ENCODE measurements around the gene KLHL2. TPM values are rescaled to one million over a fixed set of nuclear protein-coding genes. Genes with fewer than 3 reads are reported as not detected.
"Not testable (repeated sequence)": the region's sequence is repeated elsewhere in the genome, so short reads cannot be mapped to it uniquely, and the experiment has no call there.

The KLHL2 gene, protein sequence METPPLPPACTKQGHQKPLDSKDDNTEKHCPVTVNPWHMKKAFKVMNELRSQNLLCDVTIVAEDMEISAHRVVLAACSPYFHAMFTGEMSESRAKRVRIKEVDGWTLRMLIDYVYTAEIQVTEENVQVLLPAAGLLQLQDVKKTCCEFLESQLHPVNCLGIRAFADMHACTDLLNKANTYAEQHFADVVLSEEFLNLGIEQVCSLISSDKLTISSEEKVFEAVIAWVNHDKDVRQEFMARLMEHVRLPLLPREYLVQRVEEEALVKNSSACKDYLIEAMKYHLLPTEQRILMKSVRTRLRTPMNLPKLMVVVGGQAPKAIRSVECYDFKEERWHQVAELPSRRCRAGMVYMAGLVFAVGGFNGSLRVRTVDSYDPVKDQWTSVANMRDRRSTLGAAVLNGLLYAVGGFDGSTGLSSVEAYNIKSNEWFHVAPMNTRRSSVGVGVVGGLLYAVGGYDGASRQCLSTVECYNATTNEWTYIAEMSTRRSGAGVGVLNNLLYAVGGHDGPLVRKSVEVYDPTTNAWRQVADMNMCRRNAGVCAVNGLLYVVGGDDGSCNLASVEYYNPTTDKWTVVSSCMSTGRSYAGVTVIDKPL
- total RNA-seq, result 17.4 and 19.5 TPM in 2 replicates

GRCh38 chr4:165207431-165208220 is at the start of gene KLHL2:
TSS of gene KLHL2 (plus strand) at chr4:165207561. CDS start at chr4:165207877, 316 bp downstream.
- TF ChIP-seq, protein P1, sequence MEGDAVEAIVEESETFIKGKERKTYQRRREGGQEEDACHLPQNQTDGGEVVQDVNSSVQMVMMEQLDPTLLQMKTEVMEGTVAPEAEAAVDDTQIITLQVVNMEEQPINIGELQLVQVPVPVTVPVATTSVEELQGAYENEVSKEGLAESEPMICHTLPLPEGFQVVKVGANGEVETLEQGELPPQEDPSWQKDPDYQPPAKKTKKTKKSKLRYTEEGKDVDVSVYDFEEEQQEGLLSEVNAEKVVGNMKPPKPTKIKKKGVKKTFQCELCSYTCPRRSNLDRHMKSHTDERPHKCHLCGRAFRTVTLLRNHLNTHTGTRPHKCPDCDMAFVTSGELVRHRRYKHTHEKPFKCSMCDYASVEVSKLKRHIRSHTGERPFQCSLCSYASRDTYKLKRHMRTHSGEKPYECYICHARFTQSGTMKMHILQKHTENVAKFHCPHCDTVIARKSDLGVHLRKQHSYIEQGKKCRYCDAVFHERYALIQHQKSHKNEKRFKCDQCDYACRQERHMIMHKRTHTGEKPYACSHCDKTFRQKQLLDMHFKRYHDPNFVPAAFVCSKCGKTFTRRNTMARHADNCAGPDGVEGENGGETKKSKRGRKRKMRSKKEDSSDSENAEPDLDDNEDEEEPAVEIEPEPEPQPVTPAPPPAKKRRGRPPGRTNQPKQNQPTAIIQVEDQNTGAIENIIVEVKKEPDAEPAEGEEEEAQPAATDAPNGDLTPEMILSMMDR (conservative IDR thresholded peaks at IDR 0.05; ENCODE audit: low read depth, low read length), result no peak
- peak within 1 kb of the TSS; percentile 89 for H3K4me3 ChIP-seq (ENCODE audit: low read depth, low read length)
- DNase-seq (ENCODE audit: low read depth), result no peak

GRCh38 chr4:165158762-165159161 is 48.6 kb upstream of the KLHL2 start:
- TF ChIP-seq, protein P1 (conservative IDR thresholded peaks at IDR 0.05; ENCODE audit: low read depth, low read length), result no peak
- no peak for DNase-seq (ENCODE audit: low read depth)

DNA sequence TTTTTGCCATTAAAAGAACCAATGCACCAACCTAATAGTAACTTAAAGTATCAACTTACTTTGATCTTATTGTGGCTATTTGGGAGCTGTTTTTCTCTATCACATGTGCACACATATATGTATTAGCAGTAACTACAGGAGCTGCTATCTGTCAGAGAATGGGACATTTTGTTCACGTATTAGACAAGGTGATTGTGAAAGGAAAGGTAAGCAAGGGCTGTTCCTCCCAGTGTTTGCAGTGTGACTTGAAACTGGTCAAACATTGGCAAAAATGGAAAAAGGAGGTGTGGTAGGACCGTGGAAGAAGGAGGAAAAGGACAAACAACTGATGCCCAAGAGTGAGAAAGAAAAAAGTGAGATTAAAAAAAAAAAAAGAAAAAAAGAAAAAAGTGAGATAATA is 43.1 kb upstream of the KLHL2 start:
- TF ChIP-seq, protein P1 (conservative IDR thresholded peaks at IDR 0.05; ENCODE audit: low read depth, low read length), result no peak

More at GRCh38 chr4:165158762-165159161, 48.6 kb upstream of the KLHL2 start:
- H3K4me3 ChIP-seq (ENCODE audit: low read depth, low read length), result no peak overlapping the region

DNA sequence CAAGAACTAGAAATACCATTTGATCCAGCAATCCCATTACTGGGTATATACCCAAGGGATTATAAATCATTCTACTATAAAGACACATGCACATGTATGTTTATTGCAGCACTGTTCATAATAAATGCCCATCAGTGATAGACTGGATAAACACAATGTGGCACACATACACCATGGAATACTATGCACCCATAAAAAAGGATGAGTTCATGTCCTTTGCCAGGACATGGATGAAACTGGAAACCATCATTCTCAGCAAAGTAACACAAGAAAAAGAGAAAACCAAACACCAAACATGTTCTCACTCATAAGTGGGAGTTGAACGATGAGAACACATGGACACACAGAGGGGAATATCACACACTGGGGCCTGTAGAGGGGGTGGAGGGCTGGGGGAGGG is 40.5 kb upstream of the KLHL2 start:
- not testable (repeated sequence) for H3K4me3 ChIP-seq (ENCODE audit: low read depth, low read length); DNase-seq (ENCODE audit: low read depth)

More for the DNA sequence above, 43.1 kb upstream of the KLHL2 start:
- no peak overlapping the region for H3K4me3 ChIP-seq (ENCODE audit: low read depth, low read length)
- DNase-seq (ENCODE audit: low read depth), result no peak

DNA sequence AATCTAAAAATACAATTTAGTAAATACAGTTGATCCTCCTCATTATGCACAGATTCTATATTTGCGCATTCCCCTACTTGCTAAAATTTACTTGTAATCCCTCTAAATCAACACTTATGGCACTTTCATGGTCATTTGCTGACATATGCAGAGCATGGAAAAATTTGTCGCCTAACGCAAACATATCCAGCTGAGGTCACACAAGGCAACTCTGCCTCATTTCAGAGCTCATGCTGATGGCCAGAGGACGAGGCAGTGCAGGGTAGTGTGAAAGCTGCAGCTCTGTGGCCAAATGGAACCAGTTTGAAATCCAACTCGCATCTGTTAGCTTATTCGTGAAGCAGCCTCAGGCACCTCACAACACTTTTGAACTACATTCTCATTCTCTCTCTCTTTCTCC is 39.7 kb upstream of the KLHL2 start:
- H3K4me3 ChIP-seq (ENCODE audit: low read depth, low read length), result no peak overlapping the region
- TF ChIP-seq, protein P1 (conservative IDR thresholded peaks at IDR 0.05; ENCODE audit: low read depth, low read length), result no peak
- DNase-seq (ENCODE audit: low read depth), result no peak

DNA sequence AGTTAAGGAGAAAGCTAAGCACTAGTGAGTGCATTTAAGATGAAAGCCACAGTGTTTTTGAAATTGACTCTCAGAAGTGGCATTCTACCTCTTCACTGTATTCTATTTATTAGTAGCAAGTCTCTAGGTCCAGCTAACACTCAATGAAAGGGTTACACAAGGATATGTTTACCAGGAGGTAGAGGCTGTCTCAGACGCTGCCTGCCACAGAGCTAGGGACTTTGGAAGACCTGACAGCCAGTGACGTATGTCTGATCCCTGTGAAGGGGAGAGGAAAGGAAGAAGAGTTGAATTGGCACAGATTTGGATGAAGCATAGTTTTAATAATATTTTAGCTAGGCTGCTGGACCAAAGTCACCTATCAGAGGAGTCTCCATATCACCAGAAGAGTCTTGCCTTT is 36.5 kb upstream of the KLHL2 start:
- TF ChIP-seq, protein P1 (conservative IDR thresholded peaks at IDR 0.05; ENCODE audit: low read depth, low read length), result no peak
- no peak overlapping the region for H3K4me3 ChIP-seq (ENCODE audit: low read depth, low read length)
- no peak for DNase-seq (ENCODE audit: low read depth)

- DNase-seq (ENCODE audit: low read depth); H3K4me3 ChIP-seq (ENCODE audit: low read depth, low read length): not testable (repeated sequence)
Measured at GRCh38 chr4:165175470-165175869, 31.9 kb upstream of the KLHL2 start.
